ENCODE results near the gene HS3ST4.
"Not testable (repeated sequence)": the region's sequence is repeated elsewhere in the genome, so short reads cannot be mapped to it uniquely, and the experiment has no call there.

Gene HS3ST4

DNA sequence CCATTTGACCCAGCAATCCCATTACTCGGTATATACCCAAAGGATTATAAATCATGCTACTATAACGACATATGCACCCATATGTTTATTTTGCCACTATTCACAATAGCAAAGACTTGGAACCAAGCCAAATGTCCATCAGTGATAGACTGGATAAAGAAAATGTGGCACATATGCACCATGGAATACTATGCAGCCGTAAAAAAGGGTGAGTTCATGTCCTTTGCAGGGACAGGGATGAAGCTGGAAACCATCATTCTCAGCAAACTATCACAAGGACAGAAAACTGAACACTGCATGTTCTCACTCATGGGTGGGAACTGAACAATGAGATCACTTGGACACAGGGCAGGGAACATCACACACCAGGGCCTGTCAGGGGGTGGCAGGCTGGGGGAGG is 406.4 kb downstream of the HS3ST4 start:
- DNase-seq (ENCODE audit: low read depth in 2 of 2), result not testable (repeated sequence)

DNA sequence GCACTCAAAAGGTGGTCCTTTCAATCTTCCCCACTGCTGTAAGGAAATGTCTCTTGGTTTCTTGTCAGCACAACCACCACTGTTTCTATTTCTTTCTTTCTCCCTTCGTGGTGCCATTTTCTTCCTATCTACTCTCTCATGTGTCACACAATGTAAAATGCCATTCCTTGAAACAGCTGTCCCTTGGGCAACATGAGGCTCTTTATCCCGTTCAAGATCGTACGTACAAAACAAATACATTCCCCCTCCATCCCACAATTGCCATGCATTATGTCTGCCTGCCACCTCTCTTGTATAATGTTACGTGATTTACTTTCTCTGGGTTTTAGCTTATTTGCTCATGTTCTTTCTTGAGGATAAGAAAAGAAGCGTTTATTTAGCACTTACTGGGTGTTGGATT is 410.6 kb downstream of the HS3ST4 start:
- DNase-seq (ENCODE audit: low read depth in 2 of 2), result no peak

DNA sequence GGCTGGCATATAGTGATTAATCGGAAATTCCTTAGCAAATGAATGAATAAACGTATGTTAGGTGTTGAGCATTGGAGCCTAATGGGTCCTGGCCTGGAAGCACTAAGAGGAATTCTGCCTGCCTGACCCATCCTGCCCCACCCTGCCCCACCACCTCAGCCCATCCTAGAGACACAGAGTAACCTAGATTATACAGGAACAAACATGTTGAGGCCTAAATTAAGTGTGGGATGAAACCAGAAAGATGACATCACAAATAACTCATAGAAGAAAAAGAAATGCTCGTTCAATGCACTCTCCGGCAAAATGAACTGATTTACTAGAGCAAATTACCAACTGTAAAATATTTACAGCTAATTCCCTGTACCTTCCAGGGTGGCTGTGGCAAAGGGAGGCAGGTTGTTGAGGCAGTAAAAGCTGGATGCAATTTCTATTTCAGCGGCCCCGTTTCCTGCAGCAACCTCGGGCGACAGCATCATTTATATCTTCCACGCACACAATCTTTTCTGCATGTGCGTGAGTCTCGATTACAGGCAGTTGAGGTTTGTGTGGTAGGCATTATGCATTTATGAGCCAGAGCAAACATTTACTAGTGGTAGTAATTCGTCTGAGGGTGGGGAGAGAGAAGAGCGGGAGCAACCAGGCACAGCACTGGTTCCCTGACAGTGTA is 417.2 kb downstream of the HS3ST4 start:
- DNase-seq (ENCODE audit: low read depth in 2 of 2), result no peak

DNA sequence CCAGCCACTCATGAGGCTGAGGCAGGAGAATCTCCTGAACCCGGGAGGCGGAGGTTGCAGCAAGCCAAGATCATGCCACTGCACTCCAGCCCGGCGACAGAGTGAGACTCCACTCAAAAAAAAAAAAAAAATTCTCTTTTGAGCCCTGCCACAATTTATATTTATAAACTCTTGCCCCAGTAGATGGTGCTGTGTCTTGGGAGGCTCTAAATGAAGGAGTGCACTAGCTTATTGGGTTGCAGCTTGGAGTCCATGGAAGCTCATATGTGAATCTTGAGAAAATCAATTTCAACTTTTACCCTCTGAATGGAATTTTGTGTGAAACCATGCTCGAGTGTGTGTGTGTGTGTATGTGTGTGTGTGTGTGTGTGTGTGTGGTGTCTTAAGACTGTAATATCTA is 420.1 kb downstream of the HS3ST4 start:
- no peak for DNase-seq (ENCODE audit: low read depth in 2 of 2)

DNA sequence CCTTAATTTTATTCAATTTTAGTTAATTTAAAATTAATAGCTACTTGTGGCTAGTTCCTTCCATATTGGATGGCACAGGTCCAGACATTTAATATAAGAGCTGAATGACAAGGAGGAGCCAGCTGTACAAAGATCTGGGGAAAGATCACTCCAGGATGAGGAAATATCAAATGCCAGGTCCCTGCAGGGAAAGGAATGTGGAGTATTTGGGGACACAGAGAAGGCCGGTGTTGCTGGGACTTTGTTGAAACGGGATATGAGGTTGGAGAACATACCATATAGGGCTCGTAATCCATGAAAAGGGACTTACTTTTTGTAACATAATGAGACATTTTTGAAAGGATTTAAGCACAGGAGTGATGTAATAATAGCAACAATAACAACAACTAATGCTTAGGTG is 426.8 kb downstream of the HS3ST4 start:
- DNase-seq (ENCODE audit: low read depth in 2 of 2), result no peak

DNA sequence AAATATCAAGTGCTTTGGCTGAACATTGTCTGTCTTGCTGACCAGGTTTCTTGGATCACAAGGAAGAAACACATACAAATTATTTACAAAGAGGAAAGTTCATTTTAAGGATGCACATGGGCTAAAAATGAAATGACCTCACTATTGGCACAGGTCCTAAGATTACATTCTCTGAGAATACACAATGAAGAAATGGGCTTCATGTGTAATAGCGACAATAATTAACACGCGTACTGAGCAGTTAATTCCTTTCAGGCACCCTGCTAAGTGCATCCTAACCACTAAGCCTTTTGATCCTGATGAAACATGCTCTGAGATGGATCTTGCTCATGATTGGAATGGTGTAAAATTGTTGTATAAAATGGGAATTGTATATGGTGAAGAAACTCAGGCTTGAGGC is 429.0 kb downstream of the HS3ST4 start:
- DNase-seq (ENCODE audit: low read depth in 2 of 2), result no peak

DNA sequence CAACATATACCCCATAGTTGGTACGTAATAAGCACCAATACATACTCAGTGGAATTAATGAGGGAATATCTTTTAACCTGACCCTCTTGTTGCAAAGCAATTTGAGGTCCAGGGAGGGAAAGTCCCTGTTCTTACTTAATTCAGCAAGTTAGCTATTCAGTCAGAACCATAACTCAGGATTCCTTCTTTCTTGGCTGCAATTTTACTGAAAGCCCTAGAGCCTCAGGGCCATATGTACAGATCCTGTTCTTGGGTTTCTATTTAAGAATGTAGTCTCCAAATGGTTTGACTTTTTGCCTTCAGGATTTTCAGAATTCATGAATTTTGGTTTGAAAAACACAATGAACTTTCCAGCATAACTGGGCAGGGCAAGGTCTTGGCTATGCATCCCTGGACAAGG is 436.5 kb downstream of the HS3ST4 start:
- DNase-seq (ENCODE audit: low read depth in 2 of 2), result no peak

DNA sequence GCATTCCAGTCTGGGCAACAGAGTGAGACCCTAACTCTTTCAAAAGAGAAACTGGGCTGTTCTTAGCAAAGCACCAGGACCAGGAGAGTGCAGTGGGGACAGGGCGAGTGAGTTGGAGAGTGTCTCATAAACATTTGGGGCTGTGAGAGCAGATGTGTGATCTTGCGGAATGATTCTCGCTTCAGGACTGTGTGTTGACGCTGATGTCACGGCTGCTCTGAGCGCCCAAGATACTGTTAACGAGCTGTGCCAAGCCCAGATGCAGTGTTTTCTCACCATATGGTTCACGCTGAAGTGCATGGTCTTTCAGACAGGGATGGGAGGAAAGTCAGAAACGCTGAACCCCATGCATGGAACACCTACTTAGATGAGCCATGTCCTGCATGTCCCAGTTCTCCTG is 438.2 kb downstream of the HS3ST4 start:
- no peak for DNase-seq (ENCODE audit: low read depth in 2 of 2)

DNA sequence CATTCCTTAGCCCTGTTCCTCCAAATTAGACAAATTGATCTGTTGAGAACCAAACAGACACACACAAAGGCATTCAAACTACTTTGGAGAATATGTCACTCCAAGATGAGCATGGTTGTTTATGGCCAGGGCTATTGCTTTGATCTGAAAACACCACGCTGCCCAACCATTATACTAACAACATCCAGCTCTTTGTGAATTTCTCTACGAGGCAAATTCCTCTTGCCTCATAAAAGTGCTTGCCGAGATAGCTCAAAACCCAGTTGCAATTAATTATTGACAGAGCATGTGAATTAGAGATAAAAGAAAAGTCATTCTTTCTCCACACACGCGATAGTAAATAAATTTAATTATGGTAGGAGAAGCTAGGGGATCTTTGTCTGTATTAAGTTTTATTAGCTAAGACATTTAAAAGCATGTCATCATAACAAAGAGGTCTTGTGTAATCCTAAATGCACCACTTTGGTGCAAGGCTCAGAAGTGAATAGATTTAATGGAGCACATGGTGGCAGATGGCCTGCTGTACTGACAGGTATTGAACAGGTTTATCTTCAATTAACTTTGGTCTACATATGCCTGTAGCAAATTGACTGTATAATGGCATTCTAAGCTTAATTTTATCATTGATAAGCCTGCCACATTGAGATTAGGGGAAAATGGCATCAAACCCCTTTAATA is 441.8 kb downstream of the HS3ST4 start:
- DNase-seq (ENCODE audit: low read depth in 2 of 2), result no peak

DNA sequence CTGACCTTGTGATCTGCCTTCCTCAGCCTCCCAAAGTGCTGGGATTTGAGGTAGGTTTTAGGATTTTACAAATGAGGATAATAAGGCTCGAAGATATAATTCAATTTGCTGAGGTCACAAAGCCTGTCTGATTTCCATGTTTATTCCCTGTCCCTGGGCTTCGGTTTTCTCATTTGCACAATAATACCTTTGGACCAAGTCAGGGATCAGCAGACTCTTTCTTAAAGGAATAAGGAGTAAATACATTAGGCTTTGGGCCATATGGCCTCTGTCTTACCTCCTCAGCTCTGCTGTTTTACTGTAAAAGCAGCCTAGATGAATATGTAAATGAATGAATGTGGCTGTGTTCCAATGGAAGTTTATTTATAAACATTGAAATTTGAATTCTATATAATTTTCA is 442.8 kb downstream of the HS3ST4 start:
- no peak for DNase-seq (ENCODE audit: low read depth in 2 of 2)

DNA sequence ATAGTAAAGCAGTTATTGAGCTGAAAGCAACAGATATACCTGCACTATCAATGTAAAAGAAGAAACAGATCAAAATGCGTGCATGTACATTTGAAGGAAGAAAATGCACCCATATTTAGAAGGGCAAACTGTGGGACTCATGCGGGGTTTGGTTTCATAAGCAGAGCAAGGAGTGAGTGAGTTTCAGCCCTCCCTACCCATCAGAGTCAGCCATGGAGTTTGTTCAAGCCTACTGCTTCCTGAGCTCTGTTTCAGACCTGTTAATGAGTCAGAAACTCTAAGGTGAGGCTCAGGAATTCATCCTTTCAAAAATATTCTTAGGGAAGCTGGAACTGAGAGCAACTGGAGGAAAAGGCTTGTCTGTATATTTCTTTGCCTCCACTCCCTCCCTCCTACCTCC is 446.2 kb downstream of the HS3ST4 start:
- DNase-seq (ENCODE audit: low read depth in 2 of 2), result no peak

DNA sequence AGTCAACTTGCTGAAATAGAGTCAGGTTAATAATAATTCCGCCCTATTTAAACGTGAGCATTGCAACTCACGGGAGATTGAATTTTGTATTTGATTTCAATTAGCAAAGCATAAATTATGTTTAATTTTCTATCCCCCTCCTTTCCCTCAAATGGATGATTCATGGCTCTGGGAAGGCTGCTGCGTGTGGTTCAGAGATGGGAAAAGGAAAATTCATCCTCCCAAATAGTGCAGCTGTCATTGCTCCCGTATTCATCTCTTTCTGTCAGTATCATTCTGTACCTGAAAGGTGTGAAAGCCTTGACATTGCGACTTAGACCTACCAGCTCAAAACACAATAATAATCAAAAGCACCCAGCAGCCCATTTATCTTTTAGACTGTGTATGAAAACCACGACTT is 447.3 kb downstream of the HS3ST4 start:
- DNase-seq (ENCODE audit: low read depth in 2 of 2), result no peak

DNA sequence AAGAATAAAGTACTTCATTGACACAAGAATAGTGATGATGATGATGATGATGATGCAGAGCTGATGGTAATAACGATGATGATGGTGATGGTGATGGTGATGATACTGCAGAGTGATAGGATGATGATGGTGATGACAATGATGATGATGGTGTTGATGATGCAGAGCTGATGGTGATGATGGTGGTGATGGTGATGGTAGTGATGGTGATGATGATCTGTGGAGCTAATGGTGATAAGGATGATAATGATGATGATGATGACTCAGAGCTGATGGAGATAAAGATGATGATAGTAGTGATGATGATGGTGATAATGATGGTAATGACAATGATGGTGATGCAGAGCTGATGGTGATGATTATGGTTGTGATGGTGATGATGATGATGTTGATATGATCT is 448.1 kb downstream of the HS3ST4 start:
- DNase-seq (ENCODE audit: low read depth in 2 of 2), result no peak

DNA sequence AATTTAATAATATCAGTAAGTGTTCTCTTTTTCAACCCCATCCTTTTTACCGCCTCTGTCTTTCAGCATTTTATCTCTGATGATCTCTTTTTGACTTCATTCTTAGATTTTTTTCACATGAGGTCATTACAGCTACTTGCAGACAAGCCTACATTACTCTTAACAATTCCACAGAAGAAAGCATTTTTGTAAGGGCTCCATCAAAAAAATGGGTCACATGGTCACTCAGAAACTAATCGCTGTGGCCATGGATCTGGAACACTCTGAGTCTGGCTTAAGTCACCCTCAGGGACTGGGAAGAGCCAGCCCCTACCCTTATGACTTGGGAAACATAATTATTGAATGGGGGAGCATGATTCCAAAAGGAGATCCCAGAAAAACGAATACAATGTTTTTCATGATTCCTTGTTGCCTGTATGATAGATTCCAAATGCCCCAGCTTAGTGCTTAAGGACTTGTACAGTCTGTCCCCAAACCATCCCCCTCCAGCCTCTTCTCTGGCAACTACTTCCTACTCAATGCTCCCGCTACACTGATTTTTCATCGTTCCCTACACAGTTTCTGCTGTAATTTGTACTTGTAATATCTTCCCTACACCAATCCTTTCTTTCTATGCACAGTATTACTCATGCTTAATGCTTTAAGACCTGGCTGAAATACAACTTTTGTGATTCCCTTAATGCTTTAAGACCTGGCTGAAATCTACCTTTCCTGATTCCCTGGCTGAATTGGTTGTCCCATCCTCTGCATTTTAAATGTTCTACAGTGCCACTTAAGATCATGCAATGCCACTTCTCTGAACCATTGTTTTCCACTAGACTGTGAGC is 457.8 kb downstream of the HS3ST4 start:
- DNase-seq (ENCODE audit: low read depth in 2 of 2), result no peak

DNA sequence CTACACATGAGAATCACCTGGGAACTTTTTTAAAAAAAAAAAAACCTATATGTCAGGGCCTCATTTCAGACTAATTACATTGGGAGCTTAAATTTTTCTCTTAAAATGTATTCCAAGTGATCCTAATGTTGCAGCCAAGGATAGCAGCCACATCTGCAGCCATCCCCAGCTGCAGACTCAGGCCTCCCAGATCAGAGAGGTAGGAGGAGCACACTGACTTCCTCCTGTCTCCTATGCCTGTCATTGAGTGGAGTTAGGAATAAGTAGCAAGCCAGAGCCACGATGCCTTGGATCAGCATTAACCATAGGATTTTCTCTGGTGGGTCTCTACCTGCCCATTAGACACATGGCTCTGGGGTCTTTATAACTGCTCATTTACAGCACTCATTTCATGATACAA is 463.5 kb downstream of the HS3ST4 start:
- no peak for DNase-seq (ENCODE audit: low read depth in 2 of 2)

DNA sequence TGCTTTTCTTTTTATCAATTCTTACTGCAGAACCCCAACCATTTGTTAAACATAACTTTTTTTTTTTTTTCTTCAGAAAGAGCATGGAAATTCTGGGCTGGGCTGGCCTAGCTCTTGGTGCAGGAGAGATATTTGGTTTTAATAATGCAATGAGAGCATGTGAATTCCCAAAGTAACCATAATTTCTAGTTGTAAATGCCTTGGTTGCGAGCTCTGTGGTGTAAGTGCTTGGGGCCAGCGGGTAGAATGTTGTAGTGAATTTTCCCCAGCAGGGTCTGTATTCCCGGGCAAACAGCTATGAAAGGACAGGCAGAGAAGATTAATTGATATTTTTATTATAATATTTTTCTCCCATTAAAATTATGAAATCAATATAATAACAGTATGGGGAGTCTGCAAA is 465.6 kb downstream of the HS3ST4 start:
- no peak for DNase-seq (ENCODE audit: low read depth in 2 of 2)

DNA sequence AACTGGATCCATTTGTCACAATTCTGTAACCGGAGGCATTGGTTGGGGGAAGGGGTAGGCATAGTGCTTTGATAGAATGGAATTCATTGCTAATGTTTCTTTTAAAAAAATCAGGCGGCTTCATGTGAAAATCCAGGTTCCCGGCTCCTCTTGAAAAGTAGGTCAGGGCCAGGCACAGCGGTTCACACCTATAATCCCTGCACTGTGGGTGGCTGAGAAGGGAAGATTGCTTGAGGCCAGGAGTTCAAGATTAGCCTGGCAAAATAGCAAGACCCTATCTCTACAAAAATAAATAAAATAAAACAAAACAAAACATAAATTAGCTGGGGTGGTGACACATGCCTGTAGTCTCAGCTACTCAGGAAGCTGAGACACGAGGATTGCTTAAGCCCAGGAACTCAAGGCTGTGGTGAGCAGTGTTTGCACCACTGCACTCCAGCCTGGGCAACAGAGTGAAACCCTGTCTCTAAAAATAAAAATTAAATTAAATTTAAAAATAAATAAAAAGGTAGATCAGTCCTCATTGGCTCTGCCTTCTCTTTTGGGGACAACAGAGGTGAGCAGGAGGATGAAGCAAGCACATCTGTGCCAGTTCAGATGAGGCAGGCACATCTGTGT is 466.5 kb downstream of the HS3ST4 start:
- no peak for DNase-seq (ENCODE audit: low read depth in 2 of 2)

DNA sequence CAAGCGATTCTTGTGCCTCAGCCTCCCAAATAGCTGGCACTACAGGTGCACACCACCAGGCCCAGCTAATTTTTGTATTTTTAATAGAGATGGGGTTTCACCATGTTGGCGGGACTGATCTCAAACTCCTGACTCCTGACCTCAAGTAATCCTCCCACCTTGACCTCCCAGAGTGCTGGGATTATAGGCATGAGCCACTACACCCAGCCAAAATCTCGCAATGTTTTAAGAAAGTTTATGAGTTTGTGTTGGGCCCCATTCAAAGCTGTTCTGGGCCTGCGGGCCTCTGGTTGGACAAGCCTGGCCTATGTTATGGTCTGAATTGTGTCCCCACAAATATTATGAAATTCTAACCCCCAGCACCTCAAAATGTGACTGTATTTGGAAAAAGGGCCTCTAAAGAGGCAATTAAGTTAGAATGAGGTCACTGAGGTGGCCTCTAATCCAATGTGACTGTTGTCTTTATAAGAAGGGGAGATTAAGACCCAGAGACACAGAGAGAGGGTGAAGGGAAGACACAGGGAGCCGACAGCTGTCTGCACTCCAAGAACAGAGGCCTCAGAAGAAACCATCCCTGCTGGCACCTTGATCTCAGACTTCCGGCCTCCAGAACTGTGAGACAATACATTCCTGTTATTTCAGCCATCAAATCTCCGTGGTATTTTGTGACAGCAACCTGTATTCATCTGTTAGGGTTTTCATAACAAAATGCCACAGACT is 469.9 kb downstream of the HS3ST4 start:
- DNase-seq (ENCODE audit: low read depth in 2 of 2), result no peak

DNA sequence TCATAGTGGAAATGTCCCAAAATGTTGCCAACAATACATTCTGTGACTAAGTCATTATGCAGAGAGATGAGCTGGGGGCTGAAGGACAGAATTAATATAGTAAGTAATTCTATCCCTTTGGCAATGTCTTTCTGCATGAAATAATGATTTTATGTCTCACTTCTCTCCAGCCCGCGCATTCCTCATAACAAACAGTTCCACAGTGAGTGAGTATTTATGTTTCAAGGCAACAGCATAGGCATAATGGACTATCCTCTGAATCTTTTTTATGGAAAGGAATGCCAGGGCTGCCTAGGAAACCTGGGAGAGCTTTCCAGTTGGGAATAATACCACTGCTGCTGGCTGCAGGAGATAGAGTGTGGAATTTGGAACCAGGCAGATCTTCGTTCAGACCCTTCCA is 477.7 kb downstream of the HS3ST4 start:
- DNase-seq (ENCODE audit: low read depth in 2 of 2), result no peak

DNA sequence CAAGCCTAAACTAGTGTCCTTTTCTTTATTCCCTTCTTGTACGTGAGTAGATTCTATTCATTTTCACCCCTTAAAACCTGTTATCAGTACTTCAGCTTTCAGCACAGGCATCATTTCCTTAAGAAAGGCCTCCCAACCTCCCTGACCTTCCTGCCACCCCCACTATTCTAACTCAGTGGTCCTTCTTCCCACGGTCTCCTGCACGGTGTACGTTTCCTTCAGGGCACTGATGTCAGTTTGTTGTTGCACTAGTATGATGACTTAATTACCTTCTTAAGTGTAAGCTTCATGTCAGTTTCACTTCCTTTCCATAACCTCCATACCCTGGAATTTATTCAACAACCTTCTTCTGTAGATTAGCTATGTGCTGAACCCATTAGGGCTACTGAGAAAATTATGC is 484.2 kb downstream of the HS3ST4 start:
- no peak for DNase-seq (ENCODE audit: low read depth in 2 of 2)

DNA sequence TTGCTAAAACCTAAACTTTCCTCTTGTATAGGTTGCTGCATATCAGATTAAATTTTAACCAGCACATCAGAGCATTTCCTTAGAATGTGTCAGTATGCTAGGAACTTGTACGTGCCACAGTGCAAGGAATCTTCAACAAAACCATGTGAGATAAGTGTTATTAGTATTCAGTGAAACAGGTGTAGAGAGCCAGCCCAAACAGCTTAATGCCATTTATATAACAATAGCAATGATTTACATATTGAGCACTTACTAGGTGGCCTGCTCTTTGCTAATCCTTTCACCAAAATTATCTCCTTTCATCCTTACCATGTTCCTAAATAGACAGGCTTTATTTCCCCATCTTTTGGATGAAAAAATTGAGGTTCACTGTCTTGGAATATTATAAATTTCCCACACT is 485.7 kb downstream of the HS3ST4 start:
- no peak for DNase-seq (ENCODE audit: low read depth in 2 of 2)

DNA sequence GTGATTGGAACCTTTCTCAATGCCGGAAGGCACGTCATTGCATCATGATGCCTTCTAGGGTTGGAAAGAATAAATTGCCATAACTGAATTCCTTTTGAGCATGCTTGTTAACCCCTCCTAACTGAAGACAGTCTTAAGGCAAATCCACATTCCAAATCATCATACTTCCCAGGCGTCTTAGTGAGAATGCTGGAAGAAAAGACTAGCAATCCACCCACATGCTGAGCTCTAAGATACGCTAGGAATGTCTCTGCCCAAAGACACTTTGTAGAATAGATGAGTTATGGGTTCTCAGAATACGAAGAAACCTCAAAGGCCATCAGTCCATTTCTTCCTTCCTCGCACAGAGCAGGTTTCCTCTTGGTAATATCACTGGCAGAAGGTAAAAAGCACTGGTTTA is 486.5 kb downstream of the HS3ST4 start:
- DNase-seq (ENCODE audit: low read depth in 2 of 2), result no peak
